ENCODE measurements around the gene P3H1.

DNA sequence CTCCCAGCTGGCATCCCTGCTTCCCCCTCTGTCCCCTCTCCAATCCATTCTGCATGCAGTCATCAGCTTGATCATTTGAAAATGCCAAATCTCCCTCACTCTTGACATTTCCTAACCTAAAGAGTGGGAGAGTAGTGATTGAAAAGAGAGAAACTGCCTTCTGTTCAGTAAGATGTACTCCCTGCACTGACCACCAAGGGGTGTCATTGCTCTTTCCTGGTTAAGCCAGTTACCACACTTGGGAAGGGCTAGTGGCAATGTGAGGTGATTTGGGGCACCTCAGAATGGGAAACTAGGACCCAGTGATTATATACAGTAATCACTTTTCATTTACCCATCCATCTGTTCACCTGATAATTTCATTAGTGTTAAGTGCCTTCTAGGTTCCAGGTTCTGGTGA lies 11.0 kb upstream of the P3H1 start:
- TF ChIP-seq, protein P1, sequence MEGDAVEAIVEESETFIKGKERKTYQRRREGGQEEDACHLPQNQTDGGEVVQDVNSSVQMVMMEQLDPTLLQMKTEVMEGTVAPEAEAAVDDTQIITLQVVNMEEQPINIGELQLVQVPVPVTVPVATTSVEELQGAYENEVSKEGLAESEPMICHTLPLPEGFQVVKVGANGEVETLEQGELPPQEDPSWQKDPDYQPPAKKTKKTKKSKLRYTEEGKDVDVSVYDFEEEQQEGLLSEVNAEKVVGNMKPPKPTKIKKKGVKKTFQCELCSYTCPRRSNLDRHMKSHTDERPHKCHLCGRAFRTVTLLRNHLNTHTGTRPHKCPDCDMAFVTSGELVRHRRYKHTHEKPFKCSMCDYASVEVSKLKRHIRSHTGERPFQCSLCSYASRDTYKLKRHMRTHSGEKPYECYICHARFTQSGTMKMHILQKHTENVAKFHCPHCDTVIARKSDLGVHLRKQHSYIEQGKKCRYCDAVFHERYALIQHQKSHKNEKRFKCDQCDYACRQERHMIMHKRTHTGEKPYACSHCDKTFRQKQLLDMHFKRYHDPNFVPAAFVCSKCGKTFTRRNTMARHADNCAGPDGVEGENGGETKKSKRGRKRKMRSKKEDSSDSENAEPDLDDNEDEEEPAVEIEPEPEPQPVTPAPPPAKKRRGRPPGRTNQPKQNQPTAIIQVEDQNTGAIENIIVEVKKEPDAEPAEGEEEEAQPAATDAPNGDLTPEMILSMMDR (IDR thresholded peaks at IDR 0.05), result peak; percentile 73
- TF ChIP-seq, protein P2, sequence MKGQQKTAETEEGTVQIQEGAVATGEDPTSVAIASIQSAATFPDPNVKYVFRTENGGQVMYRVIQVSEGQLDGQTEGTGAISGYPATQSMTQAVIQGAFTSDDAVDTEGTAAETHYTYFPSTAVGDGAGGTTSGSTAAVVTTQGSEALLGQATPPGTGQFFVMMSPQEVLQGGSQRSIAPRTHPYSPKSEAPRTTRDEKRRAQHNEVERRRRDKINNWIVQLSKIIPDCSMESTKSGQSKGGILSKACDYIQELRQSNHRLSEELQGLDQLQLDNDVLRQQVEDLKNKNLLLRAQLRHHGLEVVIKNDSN (IDR thresholded peaks at IDR 0.05; ENCODE audit: borderline replicate concordance, low read depth), result no peak
- TF ChIP-seq TAF1 (IDR thresholded peaks at IDR 0.05; ENCODE audit: borderline replicate concordance, low read depth, low read length) (no peak), POLR2AphosphoS5 (IDR thresholded peaks at IDR 0.05; ENCODE audit: low read depth, low read length) (no peak), RAD21 (IDR thresholded peaks at IDR 0.05; ENCODE audit: low read length) (peak; percentile 89), JUND (IDR thresholded peaks at IDR 0.05) (no peak), RCOR1 (IDR thresholded peaks at IDR 0.05; ENCODE audit: low read length) (no peak), SMC3 (IDR thresholded peaks at IDR 0.05; ENCODE audit: low read depth, low read length) (peak; percentile 79), TEAD4 (IDR thresholded peaks at IDR 0.05; ENCODE audit: borderline replicate concordance, insufficient read depth) (no peak), SIN3A (IDR thresholded peaks at IDR 0.05; ENCODE audit: borderline replicate concordance, low read depth, low read length) (no peak), YY1 (IDR thresholded peaks at IDR 0.05; ENCODE audit: low read depth) (no peak)
- TF ChIP-seq, protein P3, sequence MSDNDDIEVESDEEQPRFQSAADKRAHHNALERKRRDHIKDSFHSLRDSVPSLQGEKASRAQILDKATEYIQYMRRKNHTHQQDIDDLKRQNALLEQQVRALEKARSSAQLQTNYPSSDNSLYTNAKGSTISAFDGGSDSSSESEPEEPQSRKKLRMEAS (IDR thresholded peaks at IDR 0.05; ENCODE audit: low read depth), result no peak

Measured in SK-N-SH (cell line).